ENCODE data around the gene SEMA6D.

The SEMA6D gene

GRCh38 chr15:47756872-47757271, 39.6 kb downstream of the SEMA6D start:
- no peak for DNase-seq (ENCODE audit: low read depth)
- TF ChIP-seq CTCF (IDR thresholded peaks at IDR 0.05; ENCODE audit: control insufficient read depth, extremely low read depth, insufficient read depth), result no peak
- H3K4me3 ChIP-seq (ENCODE audit: low read depth, low read length), result no peak overlapping the region

- TF ChIP-seq CTCF (IDR thresholded peaks at IDR 0.05; ENCODE audit: control insufficient read depth, extremely low read depth, insufficient read depth), result no peak
These were observed 40.0 kb downstream of the SEMA6D start for GRCh38 chr15:47757331-47757730.

GRCh38 chr15:47762621-47763020, 45.3 kb downstream of the SEMA6D start:
- no peak for TF ChIP-seq CTCF (IDR thresholded peaks at IDR 0.05; ENCODE audit: control insufficient read depth, extremely low read depth, insufficient read depth)
- DNase-seq (ENCODE audit: low read depth), result no peak
- H3K4me3 ChIP-seq (ENCODE audit: low read depth, low read length), result no peak overlapping the region

More at GRCh38 chr15:47757331-47757730, 40.0 kb downstream of the SEMA6D start:
- DNase-seq (ENCODE audit: low read depth), result no peak
- no peak overlapping the region for H3K4me3 ChIP-seq (ENCODE audit: low read depth, low read length)

GRCh38 chr15:47764666-47765065, 47.4 kb downstream of the SEMA6D start:
- no peak for TF ChIP-seq CTCF (IDR thresholded peaks at IDR 0.05; ENCODE audit: control insufficient read depth, extremely low read depth, insufficient read depth)
- no peak overlapping the region for H3K4me3 ChIP-seq (ENCODE audit: low read depth, low read length)
- DNase-seq (ENCODE audit: low read depth), result no peak

GRCh38 chr15:47766406-47766805, 49.1 kb downstream of the SEMA6D start:
- no peak for TF ChIP-seq CTCF (IDR thresholded peaks at IDR 0.05; ENCODE audit: control insufficient read depth, extremely low read depth, insufficient read depth)

GRCh38 chr15:47767035-47767434, 49.7 kb downstream of the SEMA6D start:
- no peak overlapping the region for H3K4me3 ChIP-seq (ENCODE audit: low read depth, low read length)
- no peak for TF ChIP-seq CTCF (IDR thresholded peaks at IDR 0.05; ENCODE audit: control insufficient read depth, extremely low read depth, insufficient read depth)
- no peak for DNase-seq (ENCODE audit: low read depth)

More at GRCh38 chr15:47766406-47766805, 49.1 kb downstream of the SEMA6D start:
- DNase-seq (ENCODE audit: low read depth), result no peak
- no peak overlapping the region for H3K4me3 ChIP-seq (ENCODE audit: low read depth, low read length)

- DNase-seq (ENCODE audit: low read depth), result no peak
- TF ChIP-seq CTCF (IDR thresholded peaks at IDR 0.05; ENCODE audit: control insufficient read depth, extremely low read depth, insufficient read depth), result no peak
These were observed 51.4 kb downstream of the SEMA6D start for GRCh38 chr15:47768735-47769134.

More at GRCh38 chr15:47768735-47769134, 51.4 kb downstream of the SEMA6D start:
- H3K4me3 ChIP-seq (ENCODE audit: low read depth, low read length), result no peak overlapping the region

Measured in LNCaP clone FGC (cell line).